Tibial artery (tissue), 4 donors: Measurements from ENCODE around the gene UAP1L1.

Source experiments
- DNase-seq, 2 donors: peaks; one replicate each; pipeline ENCODE4 v3.0.0-alpha.2; 2019
- H3K27ac ChIP-seq, 2 donors: fragments of 200-600 bp; sonication (generic) in 1 of 2; 1 replicate in 1 of 2; 2 replicates in 1 of 2; pipeline ENCODE4 v1.5.1; 2018 to 2019; ENCODE audit warnings: mild to moderate bottlenecking in 1 of 2
- H3K27me3 ChIP-seq, 2 donors: fragments of 200-600 bp; sonication (generic) in 1 of 2; one replicate each; pipeline versions ENCODE4 v1.5.1 to v1.6.0; 2016 to 2019
- H3K36me3 ChIP-seq, 3 donors: fragments of 200-600 bp; sonication (generic) in 2 of 3; one replicate each; pipeline ENCODE4 v1.5.1; 2016 to 2019; ENCODE audit warnings: mild to moderate bottlenecking in 2 of 3
- H3K4me1 ChIP-seq, 4 donors: fragments of 200-600 bp; sonication (generic) in 2 of 4; 1 replicate in 3 of 4; 2 replicates in 1 of 4; pipeline ENCODE4 v1.5.1; 2016 to 2019
- H3K4me3 ChIP-seq, 2 donors: fragments of 200-600 bp; sonication (generic) in 1 of 2; 1 replicate in 1 of 2; 2 replicates in 1 of 2; pipeline ENCODE4 v1.5.1; 2018 to 2019; ENCODE audit warnings: mild to moderate bottlenecking in 2 of 2
- H3K9me3 ChIP-seq, 3 donors: fragments of 200-600 bp; sonication (generic) in 1 of 3; one replicate each; pipeline ENCODE4 v1.5.1; 2016 to 2019
- intact Hi-C: fragments of 100-400 bp; cut with DNase I; formaldehyde crosslinking; loops from one replicate; pipeline ENCODE4 v1.15.0; 2023; ENCODE audit warnings: low total_unique reads
- TF ChIP-seq, protein P1 (sequence below), 2 experiments: fragments of 200-600 bp in 1 of 2; fragments of 450-650 bp in 1 of 2; IDR thresholded peaks; one replicate each; pipeline ENCODE4 v1.5.1; 2017 to 2019; ENCODE audit warnings: antibody characterized with exemption in 2 of 2, mild to moderate bottlenecking in 1 of 2, moderate library complexity in 1 of 2

UAP1L1 gene

GRCh38 chr9:137038916-137039315, 38.4 kb upstream of the UAP1L1 start:
- intact Hi-C loops: no loop called here
- Histone ChIP-seq H3K36me3 (peaks cover 5 to 41% (median 22%) of the 10 kb centered on the region in 3 donors), H3K4me3 (no peak overlapping the region), H3K9me3 (no peaks in the 10 kb centered on the region), H3K27me3 (peaks cover 0 to 18% of the 10 kb centered on the region in 2 donors), H3K27ac (no peak overlapping the region), H3K4me1 (peaks cover 0 to 22% (median 7%) of the 10 kb centered on the region in 4 donors)
- no peak for DNase-seq
- TF ChIP-seq, protein P1, sequence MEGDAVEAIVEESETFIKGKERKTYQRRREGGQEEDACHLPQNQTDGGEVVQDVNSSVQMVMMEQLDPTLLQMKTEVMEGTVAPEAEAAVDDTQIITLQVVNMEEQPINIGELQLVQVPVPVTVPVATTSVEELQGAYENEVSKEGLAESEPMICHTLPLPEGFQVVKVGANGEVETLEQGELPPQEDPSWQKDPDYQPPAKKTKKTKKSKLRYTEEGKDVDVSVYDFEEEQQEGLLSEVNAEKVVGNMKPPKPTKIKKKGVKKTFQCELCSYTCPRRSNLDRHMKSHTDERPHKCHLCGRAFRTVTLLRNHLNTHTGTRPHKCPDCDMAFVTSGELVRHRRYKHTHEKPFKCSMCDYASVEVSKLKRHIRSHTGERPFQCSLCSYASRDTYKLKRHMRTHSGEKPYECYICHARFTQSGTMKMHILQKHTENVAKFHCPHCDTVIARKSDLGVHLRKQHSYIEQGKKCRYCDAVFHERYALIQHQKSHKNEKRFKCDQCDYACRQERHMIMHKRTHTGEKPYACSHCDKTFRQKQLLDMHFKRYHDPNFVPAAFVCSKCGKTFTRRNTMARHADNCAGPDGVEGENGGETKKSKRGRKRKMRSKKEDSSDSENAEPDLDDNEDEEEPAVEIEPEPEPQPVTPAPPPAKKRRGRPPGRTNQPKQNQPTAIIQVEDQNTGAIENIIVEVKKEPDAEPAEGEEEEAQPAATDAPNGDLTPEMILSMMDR (IDR thresholded peaks at IDR 0.05): no peak

DNA sequence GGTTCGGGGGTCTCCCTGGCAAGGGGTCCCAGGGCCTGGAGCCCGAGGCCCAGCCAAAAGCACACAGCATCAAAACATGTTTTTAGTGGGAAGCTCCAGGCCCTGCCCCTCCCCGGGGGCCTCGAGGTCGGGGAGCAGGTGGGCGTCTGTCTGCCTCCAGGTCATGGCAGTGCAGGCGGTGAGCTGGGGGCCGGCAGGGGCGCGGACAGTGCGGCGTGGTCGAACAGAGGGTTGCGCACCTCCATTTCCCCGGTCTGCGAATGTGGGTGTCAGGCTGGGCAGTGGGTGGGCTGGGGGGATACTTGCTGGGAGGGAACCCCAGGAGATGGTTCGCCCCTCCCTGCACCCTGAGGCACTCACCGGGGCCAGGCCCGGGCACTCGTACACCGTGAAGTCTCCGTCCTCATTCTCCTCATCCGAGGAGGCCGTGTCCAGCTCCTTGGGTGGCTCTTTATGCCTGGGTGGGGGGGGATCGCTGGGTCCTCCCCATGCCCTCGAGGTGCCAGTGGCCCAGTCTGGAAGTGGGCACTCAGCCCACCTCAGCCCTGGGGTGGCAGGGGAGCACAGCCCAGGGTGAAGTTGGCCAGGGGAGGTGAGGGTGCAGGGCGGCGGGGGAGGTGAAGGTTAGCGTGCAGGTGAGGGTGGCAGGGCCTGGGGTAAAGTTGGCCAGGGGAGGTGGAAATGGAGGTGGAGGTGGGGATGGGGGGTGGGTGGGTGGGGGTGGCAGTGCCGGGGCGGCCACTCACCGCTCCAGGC, 37.5 kb upstream of the UAP1L1 start:
- Histone ChIP-seq H3K27ac (no peak overlapping the region), H3K36me3 (peaks cover 5 to 41% (median 22%) of the 10 kb centered on the region in 3 donors), H3K27me3 (peaks cover 0 to 15% of the 10 kb centered on the region in 2 donors), H3K9me3 (no peaks in the 10 kb centered on the region), H3K4me1 (peaks cover 0 to 26% (median 13%) of the 10 kb centered on the region in 4 donors), H3K4me3 (no peak overlapping the region)
- no peak for DNase-seq
- intact Hi-C loops: loop anchor here (5.0 kb wide), 1 partner anchor 38 kb away; the partner anchor contains the start of gene UAP1L1
- TF ChIP-seq, protein P1 (IDR thresholded peaks at IDR 0.05): no peak

DNA sequence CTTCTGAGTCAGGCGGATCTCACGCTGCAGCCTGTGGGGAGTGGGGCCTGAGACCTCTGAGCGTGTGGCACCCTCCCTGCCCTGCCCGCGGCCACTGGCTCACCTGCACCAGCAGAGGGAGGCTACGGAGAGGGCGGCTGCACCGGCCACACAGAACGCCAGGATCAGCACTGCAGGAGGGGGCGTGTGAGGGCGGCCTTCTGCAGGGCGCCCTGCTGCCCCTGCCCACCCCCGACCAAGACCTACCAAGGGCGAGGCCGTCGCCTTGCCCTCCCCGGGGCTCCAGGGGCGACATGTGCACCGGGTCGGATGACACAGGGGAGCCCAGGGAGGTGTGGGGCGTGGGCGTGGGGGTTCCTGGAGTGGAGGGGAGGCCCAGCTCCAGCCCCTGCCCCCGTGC, 36.7 kb upstream of the UAP1L1 start:
- Histone ChIP-seq H3K9me3 (no peaks in the 10 kb centered on the region), H3K27ac (no peak overlapping the region), H3K4me3 (no peak overlapping the region), H3K4me1 (peaks cover 0 to 26% (median 13%) of the 10 kb centered on the region in 4 donors), H3K36me3 (peaks cover 5 to 41% (median 22%) of the 10 kb centered on the region in 3 donors), H3K27me3 (peaks cover 0 to 10% of the 10 kb centered on the region in 2 donors)
- DNase-seq: no peak
- intact Hi-C loops: loop anchor here (5.0 kb wide), 1 partner anchor 37 kb away; the partner anchor contains the start of gene UAP1L1
- TF ChIP-seq, protein P1 (IDR thresholded peaks at IDR 0.05): no peak

GRCh38 chr9:137041124-137041523, 36.2 kb upstream of the UAP1L1 start:
- intact Hi-C loops: loop anchor here (5.0 kb wide), 1 partner anchor 36 kb away; the partner anchor contains the start of gene UAP1L1
- Histone ChIP-seq H3K9me3 (no peaks in the 10 kb centered on the region), H3K4me1 (peaks cover 0 to 27% (median 16%) of the 10 kb centered on the region in 4 donors), H3K27ac (no peak overlapping the region), H3K4me3 (no peak overlapping the region), H3K36me3 (peaks cover 5 to 41% (median 22%) of the 10 kb centered on the region in 3 donors), H3K27me3 (peaks cover 0 to 4% of the 10 kb centered on the region in 2 donors)
- no peak for DNase-seq
- TF ChIP-seq, protein P1 (IDR thresholded peaks at IDR 0.05): no peak

DNA sequence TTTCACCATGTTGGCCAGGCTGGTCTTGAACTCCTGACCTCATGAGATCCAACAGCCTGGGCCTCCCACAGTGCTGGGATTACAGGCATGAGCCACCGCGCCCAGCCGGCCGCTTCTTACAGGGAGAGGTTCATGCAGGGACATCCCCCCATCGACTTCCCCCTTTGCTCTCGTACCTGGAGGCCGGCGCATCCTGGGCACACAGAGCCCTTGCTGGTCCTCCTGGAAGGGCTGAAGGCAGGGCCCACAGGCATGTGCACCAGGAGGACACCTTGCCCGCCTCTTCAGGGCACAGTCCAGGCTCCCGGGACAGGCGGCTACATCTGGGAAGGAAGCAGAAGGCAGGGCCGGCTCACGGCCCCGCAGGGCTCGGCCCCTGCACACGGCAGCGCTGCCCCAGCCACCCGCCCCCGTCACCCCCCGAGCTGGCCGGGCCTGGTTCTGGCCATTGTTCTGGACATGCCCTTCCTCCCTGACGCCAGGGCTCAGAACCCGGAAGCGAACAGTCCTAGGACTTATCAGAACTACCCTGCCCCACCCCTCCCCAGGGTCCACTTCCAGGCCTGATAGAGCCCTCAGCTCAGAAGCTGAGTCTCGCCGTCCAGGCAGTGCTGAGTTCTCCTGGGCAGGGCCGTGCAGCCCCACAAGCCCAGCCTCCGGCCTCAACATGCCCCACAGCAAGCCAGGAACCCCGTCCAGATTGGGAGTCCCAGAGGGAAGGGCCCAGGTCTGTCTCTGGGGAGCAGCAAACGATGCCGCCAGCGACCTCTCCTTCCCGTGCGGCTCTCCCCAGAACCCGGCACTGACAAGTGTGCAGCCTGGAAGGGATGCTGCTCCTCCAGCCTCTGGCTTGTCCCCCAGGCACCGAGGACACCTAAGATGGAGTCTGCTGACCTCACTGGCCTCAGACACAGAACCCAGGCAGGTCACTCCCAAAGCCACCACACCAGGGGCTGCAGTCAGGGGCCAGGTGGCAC, 34.3 kb upstream of the UAP1L1 start:
- Histone ChIP-seq H3K4me3 (peak overlapping the region in 1 of 2 donors; percentile 54), H3K27me3 (peaks cover 0 to 16% of the 10 kb centered on the region in 2 donors), H3K9me3 (no peaks in the 10 kb centered on the region), H3K27ac (no peak overlapping the region), H3K4me1 (peaks cover 0 to 33% (median 21%) of the 10 kb centered on the region in 4 donors), H3K36me3 (peaks cover 5 to 31% (median 22%) of the 10 kb centered on the region in 3 donors)
- DNase-seq: no peak
- TF ChIP-seq, protein P1 (IDR thresholded peaks at IDR 0.05): no peak
- intact Hi-C loops: loop anchor here (5.0 kb wide), 1 partner anchor 34 kb away; the partner anchor contains the start of gene UAP1L1
